Measurements from ENCODE around the gene OSBP. TPM values are rescaled to one million over a fixed set of nuclear protein-coding genes. Genes with fewer than 3 reads are reported as not detected.

Gene OSBP
- polyA plus RNA-seq, 1 donor from 2014 or later = 24.4 TPM

GRCh38 chr11:59644528-59644927 lies 29.0 kb upstream of the OSBP start:
- H3K4me3 ChIP-seq (ENCODE audit: low read length) = no peak overlapping the region

GRCh38 chr11:59643390-59643789 lies 27.8 kb upstream of the OSBP start:
- Histone ChIP-seq H3K4me3 (ENCODE audit: low read length) (no peak overlapping the region), H3K27ac (ENCODE audit: low read length) (no peak overlapping the region), H3K9ac (ENCODE audit: low read length) (no peak overlapping the region), H4K20me1 (ENCODE audit: insufficient read depth) (no peaks in the 10 kb centered on the region), H3K79me2 (replicated peaks; ENCODE audit: insufficient read depth, low read length) (no peaks in the 10 kb centered on the region), H3K9me3 (ENCODE audit: low read length) (no peaks in the 10 kb centered on the region), H3F3A (ENCODE audit: insufficient read depth, low read length, poor library complexity, severe bottlenecking) (no peaks in the 10 kb centered on the region), H2AFZ (ENCODE audit: low read depth, low read length) (no peak overlapping the region), H3K36me3 (ENCODE audit: insufficient read depth, low read length) (peaks cover 13% of the 10 kb centered on the region), H3K9me2 (ENCODE audit: insufficient read depth, low read length) (no peaks in the 10 kb centered on the region), H3K4me2 (ENCODE audit: low read length) (no peak overlapping the region), H3K27me3 (ENCODE audit: insufficient read depth, low read depth, low read length) (no peaks in the 10 kb centered on the region)
- no peak for TF ChIP-seq EP300 (conservative IDR thresholded peaks at IDR 0.05; ENCODE audit: poor library complexity, severe bottlenecking)
- TF ChIP-seq SMC3 (conservative IDR thresholded peaks at IDR 0.05; ENCODE audit: poor library complexity) = no peak
- TF ChIP-seq EZH2 (IDR thresholded peaks at IDR 0.05; ENCODE audit: borderline replicate concordance, insufficient read depth, low read length, poor library complexity, severe bottlenecking) = no peak
- no peak for TF ChIP-seq POLR2AphosphoS5 (IDR thresholded peaks at IDR 0.05)
- no peak for TF ChIP-seq RAD21 (conservative IDR thresholded peaks at IDR 0.05)
- TF ChIP-seq TAF1 (IDR thresholded peaks at IDR 0.05; ENCODE audit: low read depth) = no peak
- no peak for TF ChIP-seq CTCF (IDR thresholded peaks at IDR 0.05; ENCODE audit: poor library complexity, severe bottlenecking)
- no peak for TF ChIP-seq MXI1 (conservative IDR thresholded peaks at IDR 0.05; ENCODE audit: poor library complexity, severe bottlenecking)

More at GRCh38 chr11:59644528-59644927, 29.0 kb upstream of the OSBP start:
- no peaks in the 10 kb centered on the region for H3K27me3 ChIP-seq (ENCODE audit: insufficient read depth, low read depth, low read length)
- no peaks in the 10 kb centered on the region for H3K9me2 ChIP-seq (ENCODE audit: insufficient read depth, low read length)
- H3K27ac ChIP-seq (ENCODE audit: low read length) = no peak overlapping the region
- no peaks in the 10 kb centered on the region for H3F3A ChIP-seq (ENCODE audit: insufficient read depth, low read length, poor library complexity, severe bottlenecking)
- TF ChIP-seq SMC3 (conservative IDR thresholded peaks at IDR 0.05; ENCODE audit: poor library complexity) = no peak
- no peak for TF ChIP-seq CTCF (IDR thresholded peaks at IDR 0.05; ENCODE audit: poor library complexity, severe bottlenecking)
- TF ChIP-seq REST (IDR thresholded peaks at IDR 0.05; ENCODE audit: borderline replicate concordance) = no peak
- TF ChIP-seq TAF1 (IDR thresholded peaks at IDR 0.05; ENCODE audit: low read depth) = no peak
- TF ChIP-seq EP300 (conservative IDR thresholded peaks at IDR 0.05; ENCODE audit: poor library complexity, severe bottlenecking) = no peak
- no peak for TF ChIP-seq MXI1 (conservative IDR thresholded peaks at IDR 0.05; ENCODE audit: poor library complexity, severe bottlenecking)
- no peak for TF ChIP-seq RAD21 (conservative IDR thresholded peaks at IDR 0.05)
- no peak for TF ChIP-seq POLR2AphosphoS5 (IDR thresholded peaks at IDR 0.05)
- no peak for TF ChIP-seq EZH2 (IDR thresholded peaks at IDR 0.05; ENCODE audit: borderline replicate concordance, insufficient read depth, low read length, poor library complexity, severe bottlenecking)
- no peaks in the 10 kb centered on the region for H3K9me3 ChIP-seq (ENCODE audit: low read length)
- no peaks in the 10 kb centered on the region for H3K79me2 ChIP-seq (replicated peaks; ENCODE audit: insufficient read depth, low read length)
- no peaks in the 10 kb centered on the region for H4K20me1 ChIP-seq (ENCODE audit: insufficient read depth)
- H2AFZ ChIP-seq (ENCODE audit: low read depth, low read length) = no peak overlapping the region
- H3K9ac ChIP-seq (ENCODE audit: low read length) = no peak overlapping the region
- H3K4me2 ChIP-seq (ENCODE audit: low read length) = no peak overlapping the region
- peaks cover 13% of the 10 kb centered on the region for H3K36me3 ChIP-seq (ENCODE audit: insufficient read depth, low read length)
